ENCODE measurements around the gene SLC25A2.

DNA sequence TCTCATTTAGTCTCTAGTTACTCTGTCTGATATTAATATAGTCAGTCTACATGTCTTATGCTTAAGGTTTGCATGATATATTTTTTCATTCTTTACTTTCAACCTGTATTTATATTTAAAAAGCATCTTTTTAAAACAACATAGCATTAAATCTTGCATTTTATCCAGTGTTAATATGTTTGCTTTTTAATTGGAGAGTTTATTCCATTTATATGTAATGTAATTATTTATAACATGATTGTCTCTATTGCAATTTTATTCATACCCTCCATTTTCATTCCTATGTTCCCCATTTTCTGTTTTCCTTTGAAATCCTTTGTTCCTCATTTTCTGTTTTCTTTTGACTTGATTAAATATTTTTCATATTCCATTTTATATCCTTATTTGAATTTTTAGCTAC is 45.4 kb downstream of the SLC25A2 start:
- TF ChIP-seq BHLHE40 (IDR thresholded peaks at IDR 0.05; ENCODE audit: borderline replicate concordance in 1 of 2, low read depth in 2 of 2, low read length in 1 of 2) (no peak), RELA (IDR thresholded peaks at IDR 0.05; ENCODE audit: borderline replicate concordance, partially characterized antibody) (no peak), POLR2AphosphoS5 (IDR thresholded peaks at IDR 0.05; ENCODE audit: low read length) (no peak), CEBPB (IDR thresholded peaks at IDR 0.05; ENCODE audit: borderline replicate concordance in 1 of 2, low read depth in 2 of 2, low read length in 2 of 2) (no peak), ZNF274 (IDR thresholded peaks at IDR 0.05; ENCODE audit: insufficient read depth, insufficient read length) (no peak), EP300 (IDR thresholded peaks at IDR 0.05; ENCODE audit: borderline replicate concordance in 1 of 2, control insufficient read depth in 1 of 2, low read depth in 2 of 2, low read length in 2 of 2) (no peak)
